GM12864 (cell line): ENCODE data around the gene CTNNBL1.

ENCODE experiments used
- DNase-seq: peaks from one replicate; pipeline ENCODE4 v3.0.0-alpha.2; 2011; ENCODE audit warnings: low read depth
- H3K4me3 ChIP-seq: 2 replicates; pipeline ENCODE4 v1.5.1; 2011; ENCODE audit warnings: mild to moderate bottlenecking, low read depth, low read length, control low read depth
- CTCF ChIP-seq: IDR thresholded peaks from 2 replicates; pipeline ENCODE4 v1.5.1; 2011; ENCODE audit warnings: low read depth, mild to moderate bottlenecking, moderate library complexity, low read length, control low read depth, inconsistent platforms; ENCODE audit errors: missing control alignments

The CTNNBL1 gene

GRCh38 chr20:37789408-37789807 is 95.6 kb downstream of the CTNNBL1 start:
- DNase-seq: no peak
- no peak for TF ChIP-seq CTCF
- no peak overlapping the region for H3K4me3 ChIP-seq

GRCh38 chr20:37790900-37791299 is 97.1 kb downstream of the CTNNBL1 start:
- H3K4me3 ChIP-seq: no peak overlapping the region
- no peak for DNase-seq
- no peak for TF ChIP-seq CTCF

- DNase-seq: no peak
- no peak for TF ChIP-seq CTCF
- no peak overlapping the region for H3K4me3 ChIP-seq
Measured at GRCh38 chr20:37796121-37796520, 102.3 kb downstream of the CTNNBL1 start.

- no peak for TF ChIP-seq CTCF
- DNase-seq: no peak
- H3K4me3 ChIP-seq: no peak overlapping the region
Measured at GRCh38 chr20:37796733-37797132, 102.9 kb downstream of the CTNNBL1 start.

- H3K4me3 ChIP-seq: no peak overlapping the region
- DNase-seq: no peak
- no peak for TF ChIP-seq CTCF
Measured at GRCh38 chr20:37797669-37798175, 103.9 kb downstream of the CTNNBL1 start.

GRCh38 chr20:37798312-37798711 is 104.5 kb downstream of the CTNNBL1 start:
- DNase-seq: no peak
- no peak for TF ChIP-seq CTCF
- no peak overlapping the region for H3K4me3 ChIP-seq

- DNase-seq: no peak
- TF ChIP-seq CTCF: no peak
- H3K4me3 ChIP-seq: no peak overlapping the region
Measured at GRCh38 chr20:37800618-37801017, 106.8 kb downstream of the CTNNBL1 start.
